ENCODE data around the gene CNN3.

DNA sequence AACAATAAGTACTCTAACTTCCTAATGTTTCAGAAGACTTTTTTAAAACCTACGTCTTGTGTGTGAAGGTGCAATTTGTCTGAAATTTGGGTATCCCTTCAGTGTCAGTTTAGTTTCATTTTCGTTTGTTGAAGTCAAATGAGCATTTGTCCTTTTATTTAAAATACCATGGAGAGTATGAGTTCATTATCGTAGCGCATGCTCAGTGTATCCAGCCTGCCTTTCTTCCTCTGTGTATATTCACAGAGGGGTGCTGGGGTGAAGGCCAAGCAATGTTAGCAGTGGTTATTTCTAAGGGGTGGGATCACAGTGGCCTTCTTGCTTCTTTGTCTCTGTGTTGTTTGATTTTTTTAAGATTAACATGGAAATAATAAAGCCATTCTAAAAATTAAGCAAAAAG is 43.2 kb downstream of the CNN3 start:
- no peak for TF ChIP-seq CTCF (IDR thresholded peaks at IDR 0.05)
- no peak for TF ChIP-seq EZH2 (IDR thresholded peaks at IDR 0.05; ENCODE audit: borderline replicate concordance, insufficient read depth, low read depth, low read length, poor library complexity, severe bottlenecking)

All from B cell (primary cell).